ENCODE results near the gene TRIM59.
"Not testable (repeated sequence)": the region's sequence is repeated elsewhere in the genome, so short reads cannot be mapped to it uniquely, and the experiment has no call there.

Gene TRIM59

GRCh38 chr3:160455846-160456245 lies 6.3 kb upstream of the TRIM59 start:
- DNase-seq (ENCODE audit: low read depth in 2 of 2) = no peak

DNA sequence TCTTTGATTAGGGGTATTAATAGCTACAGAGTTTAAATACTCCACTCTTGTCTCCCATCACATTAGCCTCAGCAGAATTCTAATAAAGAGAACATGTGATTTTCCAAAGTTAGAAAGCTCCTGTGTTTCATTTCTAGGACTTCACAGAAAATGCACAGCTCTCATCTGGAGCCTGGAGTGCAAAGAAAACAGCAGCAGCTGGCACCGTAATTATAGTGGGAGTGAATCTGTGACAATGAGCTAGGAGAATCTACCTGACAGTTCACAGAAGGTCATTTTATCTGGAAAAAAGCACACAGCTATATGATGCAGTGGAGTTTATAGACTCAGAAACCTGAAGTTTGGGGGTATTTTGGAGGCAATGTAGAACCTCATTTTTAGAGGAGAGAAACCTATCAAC lies 5.4 kb upstream of the TRIM59 start:
- no peak for DNase-seq (ENCODE audit: low read depth in 2 of 2)

GRCh38 chr3:160452251-160452650 lies 2.7 kb upstream of the TRIM59 start:
- DNase-seq (ENCODE audit: low read depth in 2 of 2) = not testable (repeated sequence)

GRCh38 chr3:160451602-160452001 lies 2.0 kb upstream of the TRIM59 start:
- no peak for DNase-seq (ENCODE audit: low read depth in 2 of 2)

GRCh38 chr3:160450846-160451245 lies 1.3 kb upstream of the TRIM59 start:
- no peak for DNase-seq (ENCODE audit: low read depth in 2 of 2)

GRCh38 chr3:160448845-160449635 lies 546 bp downstream of the TRIM59 start:
- DNase-seq (ENCODE audit: low read depth in 2 of 2) = no peak

DNA sequence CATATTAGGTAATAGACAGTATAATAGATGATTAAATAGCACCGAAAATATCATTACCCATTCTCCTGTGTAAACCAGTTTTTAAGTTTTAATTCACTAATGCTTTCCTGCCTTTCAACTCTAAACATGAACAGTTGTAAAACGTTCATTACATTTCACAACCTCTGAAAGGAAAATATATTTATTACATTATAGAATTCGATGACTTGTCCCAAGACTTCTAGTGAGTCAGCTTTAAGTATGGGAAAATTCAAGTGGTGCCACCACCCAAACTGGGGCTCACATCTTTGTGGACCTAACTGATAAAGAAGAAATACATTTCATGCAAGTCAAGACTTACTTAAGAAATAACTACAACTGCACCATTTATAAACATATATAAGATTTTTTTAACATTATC lies 2.0 kb downstream of the TRIM59 start:
- DNase-seq (ENCODE audit: low read depth in 2 of 2) = no peak

DNA sequence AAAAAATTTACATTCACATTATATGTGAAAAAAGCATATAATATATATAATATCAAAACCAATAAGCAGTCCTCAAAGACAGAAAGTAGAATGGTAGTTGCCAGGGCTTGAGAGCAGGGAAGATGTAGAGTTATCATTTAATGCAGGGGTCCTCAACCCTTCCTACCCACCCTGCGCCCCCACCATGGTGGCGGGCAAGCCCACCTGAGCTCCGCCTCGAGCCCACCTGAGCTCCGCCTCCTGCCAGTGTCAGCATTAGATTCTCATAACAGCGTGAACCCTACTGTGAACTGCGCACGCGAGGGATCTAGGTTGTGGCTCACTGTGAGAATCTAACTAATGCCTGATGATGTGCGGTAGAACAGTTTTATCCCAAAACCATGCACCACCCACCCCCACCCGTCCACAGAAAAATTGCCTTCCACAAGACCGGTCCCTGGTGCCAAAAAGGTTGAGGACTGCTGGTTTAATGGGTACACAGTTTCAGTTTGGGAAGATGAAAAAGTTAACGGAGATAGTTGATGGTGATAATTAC lies 3.0 kb downstream of the TRIM59 start:
- DNase-seq (ENCODE audit: low read depth in 2 of 2) = no peak

DNA sequence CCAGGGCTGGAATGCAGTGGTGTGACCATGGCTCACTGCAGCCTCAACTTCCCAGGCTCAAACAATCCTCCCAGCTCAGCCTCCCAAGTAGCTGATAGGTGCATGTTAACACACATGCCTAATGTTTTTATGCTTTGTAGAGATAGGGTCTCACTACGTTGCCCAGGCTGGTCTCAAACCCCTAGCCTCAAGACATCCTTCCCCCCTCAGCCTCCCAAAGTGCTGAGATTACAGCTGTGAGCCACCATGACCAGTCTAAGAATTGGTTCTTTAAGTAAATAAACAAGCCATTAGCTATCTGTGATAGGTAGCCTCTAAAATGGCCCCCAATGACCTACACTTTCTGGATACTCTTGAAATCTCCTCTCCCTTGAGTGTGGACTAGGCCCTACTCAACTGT lies 3.7 kb downstream of the TRIM59 start:
- no peak for DNase-seq (ENCODE audit: low read depth in 2 of 2)

DNA sequence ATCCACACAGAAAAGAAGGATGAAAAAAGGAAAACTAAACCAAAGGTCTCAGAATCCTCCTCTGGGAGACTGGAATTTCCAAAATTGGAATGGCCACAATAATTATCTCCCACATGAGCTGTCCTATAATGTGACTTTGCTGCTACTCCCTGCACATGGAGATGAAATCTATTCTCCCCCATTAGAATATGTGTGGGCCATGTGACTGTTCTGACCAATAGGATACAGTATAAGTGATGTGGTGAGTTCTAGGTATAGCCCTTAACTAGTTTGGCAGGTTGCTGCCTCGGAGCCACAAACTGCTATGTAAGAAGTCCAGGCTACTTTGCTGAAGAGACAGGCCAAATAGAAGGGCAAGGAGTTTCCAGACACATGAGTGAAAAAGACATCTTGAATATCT lies 5.2 kb downstream of the TRIM59 start:
- DNase-seq (ENCODE audit: low read depth in 2 of 2) = no peak

GRCh38 chr3:160440687-160441086 lies 8.9 kb downstream of the TRIM59 start:
- DNase-seq (ENCODE audit: low read depth in 2 of 2) = no peak

DNA sequence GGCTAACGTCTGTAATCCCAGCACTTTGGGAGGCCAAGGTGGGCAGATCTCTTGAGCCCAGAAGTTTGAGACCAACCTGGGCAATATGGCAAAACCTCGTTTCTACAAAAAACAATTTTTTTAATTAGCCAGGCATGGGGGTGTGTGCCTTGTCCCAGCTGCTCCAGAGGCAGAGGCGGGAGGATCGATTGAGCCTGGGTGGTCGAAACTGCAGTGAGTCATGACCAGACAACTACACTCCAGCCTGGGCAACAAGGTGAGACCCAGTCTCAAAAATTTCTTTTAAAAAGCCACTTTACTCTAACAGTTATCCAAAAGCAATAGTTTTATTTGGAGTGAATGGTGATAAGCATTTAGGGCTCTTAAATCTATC lies 12.5 kb downstream of the TRIM59 start:
- DNase-seq (ENCODE audit: low read depth in 2 of 2) = no peak

- no peak for DNase-seq (ENCODE audit: low read depth in 2 of 2)
Observed at GRCh38 chr3:160435747-160436146, 13.8 kb downstream of the TRIM59 start.

- DNase-seq (ENCODE audit: low read depth in 2 of 2) = no peak
Observed at GRCh38 chr3:160435095-160435494, 14.5 kb downstream of the TRIM59 start.

GRCh38 chr3:160434071-160434470 lies 15.5 kb downstream of the TRIM59 start:
- no peak for DNase-seq (ENCODE audit: low read depth in 2 of 2)

GRCh38 chr3:160427832-160428424 lies 21.7 kb downstream of the TRIM59 start:
- no peak for DNase-seq (ENCODE audit: low read depth in 2 of 2)

DNA sequence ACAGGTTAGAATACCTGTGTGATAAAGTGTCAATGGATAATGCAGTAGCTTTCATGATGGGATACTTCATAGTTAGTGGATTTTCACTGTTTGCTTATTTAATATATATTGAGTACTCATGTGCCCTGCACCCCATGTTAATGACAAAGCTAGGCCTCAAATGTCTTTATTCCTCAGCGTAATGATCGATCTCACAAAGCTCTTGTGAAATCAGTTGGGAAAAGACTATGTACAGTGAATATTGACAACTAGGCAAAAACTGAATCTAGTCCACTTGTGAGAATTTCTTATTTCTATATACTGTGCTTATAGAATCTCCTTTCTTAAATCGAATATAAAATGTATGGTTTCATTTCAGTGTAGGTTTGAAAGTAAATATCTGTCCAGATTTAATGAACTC lies 32.3 kb downstream of the TRIM59 start:
- DNase-seq (ENCODE audit: low read depth in 2 of 2) = no peak

- DNase-seq (ENCODE audit: low read depth in 2 of 2) = peak in 1 of 2 donors; percentile 48
Observed at GRCh38 chr3:160413613-160414248, 35.9 kb downstream of the TRIM59 start.

GRCh38 chr3:160412477-160412876 lies 37.1 kb downstream of the TRIM59 start:
- DNase-seq (ENCODE audit: low read depth in 2 of 2) = no peak

DNA sequence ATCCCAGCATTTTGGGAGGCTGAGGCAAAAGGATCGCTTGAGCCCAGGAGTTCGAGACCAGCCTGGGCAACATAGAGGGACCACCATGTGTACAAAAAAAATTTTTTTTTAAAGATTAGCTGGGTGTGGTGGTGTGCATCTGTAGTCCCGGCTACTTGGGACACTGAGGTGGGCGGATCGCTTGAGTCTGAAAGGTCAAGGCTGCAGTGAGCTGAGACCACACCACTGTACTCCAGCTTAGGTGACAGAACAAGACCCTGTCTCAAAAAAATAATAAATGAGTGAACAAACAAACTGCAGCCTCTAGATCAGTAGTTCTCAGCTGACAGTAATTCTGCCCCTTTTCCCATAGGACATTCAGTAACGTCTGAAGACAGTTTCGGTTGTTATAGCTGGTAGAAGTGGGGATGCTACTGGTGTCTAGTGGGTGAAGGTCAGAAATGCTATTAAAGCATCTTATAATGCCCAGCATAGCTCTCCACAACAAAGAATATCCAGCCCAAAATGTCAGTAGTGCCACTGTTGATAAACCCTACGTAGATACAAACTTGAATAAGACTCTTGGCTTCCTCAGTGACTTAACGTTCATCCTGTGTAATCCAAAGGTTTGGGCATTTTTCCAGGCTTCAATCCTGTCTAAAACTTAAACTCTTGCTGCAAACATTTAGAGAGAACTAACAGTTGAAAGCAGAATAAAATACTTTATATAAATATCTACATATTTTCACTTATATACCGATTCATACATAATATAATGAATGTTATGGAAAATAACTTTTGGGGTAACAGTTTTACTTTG lies 39.6 kb downstream of the TRIM59 start:
- DNase-seq (ENCODE audit: low read depth in 2 of 2) = no peak

GRCh38 chr3:160403796-160404470 lies 45.7 kb downstream of the TRIM59 start:
- DNase-seq (ENCODE audit: low read depth in 2 of 2) = no peak
